DOHH2 (cell line): ENCODE results near the gene RNF111.

ENCODE experiments used
- CTCF ChIP-seq: fragments of 200-600 bp; sonication (generic); IDR thresholded peaks from one replicate; pipeline ENCODE4 v1.5.1; 2014; ENCODE audit warnings: antibody characterized with exemption, mild to moderate bottlenecking, low read depth, low read length; ENCODE audit not compliant: poor library complexity, severe bottlenecking
- EZH2phosphoT487 ChIP-seq: fragments of 200-600 bp; sonication (generic); IDR thresholded peaks from 2 replicates; pipeline ENCODE4 v1.6.1; 2017; ENCODE audit warnings: borderline replicate concordance, mild to moderate bottlenecking, antibody characterized with exemption, low read length, moderate library complexity, mixed read lengths

- TF ChIP-seq CTCF (no peak), EZH2phosphoT487 (no peak)
These were observed 30.0 kb downstream of the RNF111 start for GRCh38 chr15:59017449-59017848.
